AG04450 (cell line): Measurements from ENCODE around the gene SNX32. TPM values are rescaled to one million over a fixed set of nuclear protein-coding genes. Genes with fewer than 3 reads are reported as not detected.

ENCODE experiments used
- CTCF ChIA-PET: fragments of 300-600, 350-600 bp; formaldehyde crosslinking; extraction: SDS; loops from one replicate; lab custom pipeline; 2022; ENCODE audit warnings: antibody characterized with exemption, inconsistent platforms; lab: Charles Lee
- POLR2A ChIA-PET: fragments of 350-600 bp; formaldehyde crosslinking; extraction: SDS; loops from one replicate; lab custom pipeline; 2021; ENCODE audit warnings: antibody characterized with exemption, inconsistent platforms; lab: Yijun Ruan, JAX
- DNase-seq: peaks from one replicate; pipeline ENCODE4 v3.0.0-alpha.2; 2011; ENCODE audit warnings: low read depth, low spot score
- H3K27ac ChIP-seq: one replicate; pipeline ENCODE4 v1.5.1; 2012; ENCODE audit warnings: low read depth, low read length, control low read depth
- H3K27me3 ChIP-seq: one replicate; pipeline ENCODE4 v1.6.0; 2012; ENCODE audit warnings: low read length; ENCODE audit not compliant: control insufficient read depth, insufficient read depth
- H3K4me3 ChIP-seq: 2 replicates; pipeline ENCODE4 v1.5.1; 2011; ENCODE audit warnings: mild to moderate bottlenecking, low read depth, low read length, control low read depth
- H3K9me3 ChIP-seq: 2 replicates; pipeline ENCODE4 v1.5.1; 2012; ENCODE audit warnings: low read length; ENCODE audit not compliant: control insufficient read depth, insufficient read depth
- polyA minus RNA-seq: library from RNA; depleted of rRNA, polyadenylated mRNA; stranded (reverse); fragments of >200 nt; gene quantifications from 2 replicates; pipeline ENCODE4 v1.2.3, GENCODE V29; 2011; rRNA and poly(A)+ RNA removed
- polyA plus RNA-seq: library from polyadenylated mRNA; depleted of rRNA; stranded (reverse); fragments of >200 nt; gene quantifications from 2 replicates; pipeline ENCODE4 v1.2.3, GENCODE V29; 2011; rRNA removed
- TF ChIP-seq, protein P1 (sequence below): IDR thresholded peaks from 2 replicates; pipeline ENCODE4 v1.5.1; 2011; ENCODE audit warnings: low read depth, low read length, control low read depth, inconsistent platforms

Gene SNX32
- polyA plus RNA-seq (0.30 and 0.57 TPM in 2 replicates), polyA minus RNA-seq (0.46 and 0.65 TPM in 2 replicates)

DNA sequence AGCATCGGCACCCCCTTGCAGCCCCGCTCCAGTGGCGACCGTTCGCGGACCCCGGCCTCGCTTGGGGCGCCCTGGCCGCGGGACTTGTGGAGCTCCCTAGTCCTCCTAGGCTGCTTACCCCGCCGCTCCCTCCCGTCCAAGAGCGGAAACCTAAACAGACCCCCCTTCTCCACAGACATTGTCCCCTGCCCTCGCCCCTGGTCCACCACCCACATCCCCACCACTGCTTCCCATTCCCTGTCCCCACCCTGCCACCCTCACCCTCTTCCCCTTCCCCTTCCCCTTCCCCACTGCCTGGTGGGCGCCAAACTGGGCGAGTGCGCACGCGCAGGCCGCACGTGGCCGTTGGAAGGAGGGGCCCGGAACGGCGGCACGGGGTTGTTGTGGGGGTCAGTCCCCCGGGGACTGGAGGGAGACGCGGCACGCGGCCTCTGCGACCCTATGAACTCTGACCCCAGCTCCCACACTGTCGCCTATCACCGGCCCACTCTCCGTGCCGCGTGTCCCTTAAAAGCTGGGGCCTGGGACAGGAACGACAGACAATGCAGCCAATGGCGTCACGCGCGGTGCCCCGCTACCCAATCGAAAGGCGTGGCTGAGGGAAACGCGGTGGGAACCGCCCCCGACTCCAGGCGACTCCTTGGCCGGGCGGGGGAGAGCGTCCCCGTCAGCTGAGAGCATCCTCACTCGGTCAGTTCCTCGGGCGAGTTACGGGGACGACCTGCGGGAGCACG, at the start of gene SNX32:
Gene SNX32 (plus strand): TSS at position 667 of the 734 bp plus-strand sequence. CDS start 103 bp downstream, outside the sequence.
- no peak within 1 kb of the TSS for H3K27ac ChIP-seq
- CTCF ChIA-PET: interaction anchor here (0.8 to 2.8 kb wide), 7 partner anchors 15 to 212 kb away, joined by 3 to 17 read pairs (median 5); partner anchors contain the start of gene KAT5

DNA sequence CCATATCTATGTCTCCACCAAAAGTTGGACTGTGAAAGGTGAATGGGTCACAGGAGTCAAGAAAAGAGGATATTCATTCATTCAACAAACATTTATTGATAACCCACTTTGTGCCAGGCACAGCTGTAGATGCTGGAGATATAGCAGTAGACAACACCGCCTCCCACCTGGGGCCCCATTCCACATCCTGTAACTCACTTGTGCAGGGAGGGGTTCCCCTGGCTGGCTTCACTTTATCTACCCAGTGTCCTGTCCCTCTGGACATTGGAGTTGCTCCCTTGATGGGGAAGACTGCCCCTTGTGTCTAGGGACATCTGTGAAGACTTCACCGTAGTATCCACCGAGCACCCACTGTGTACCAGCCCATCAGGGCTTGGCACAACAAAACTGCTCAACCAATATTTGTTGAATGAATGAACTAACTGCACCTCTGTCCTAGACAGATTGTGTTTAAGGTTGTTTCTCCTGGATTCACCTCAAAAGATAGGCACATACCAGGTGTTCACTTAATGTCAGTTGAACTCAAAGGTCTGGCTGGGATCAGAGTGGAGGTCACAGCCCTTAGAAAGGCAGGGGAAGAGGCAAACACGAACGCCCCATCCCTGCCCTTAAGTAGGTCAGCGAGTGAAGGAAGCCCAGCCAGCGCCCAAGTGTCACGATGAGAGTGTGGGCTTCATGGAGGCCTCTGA, 48.3 kb upstream of the SNX32 start:
- DNase-seq: no peak
- ChIA-PET POLR2A (interaction anchor here (0.6 kb wide), 1 partner anchor 62 kb away, joined by 3 read pairs; no protein-coding TSS in a partner anchor), CTCF (no interaction called here)
- Histone ChIP-seq H3K27me3 (peaks cover 61% of the 10 kb centered on the region), H3K27ac (no peak overlapping the region), H3K4me3 (no peak overlapping the region), H3K9me3 (no peaks in the 10 kb centered on the region; the same call in 1 of the 2 replicates)
- TF ChIP-seq, protein P1, sequence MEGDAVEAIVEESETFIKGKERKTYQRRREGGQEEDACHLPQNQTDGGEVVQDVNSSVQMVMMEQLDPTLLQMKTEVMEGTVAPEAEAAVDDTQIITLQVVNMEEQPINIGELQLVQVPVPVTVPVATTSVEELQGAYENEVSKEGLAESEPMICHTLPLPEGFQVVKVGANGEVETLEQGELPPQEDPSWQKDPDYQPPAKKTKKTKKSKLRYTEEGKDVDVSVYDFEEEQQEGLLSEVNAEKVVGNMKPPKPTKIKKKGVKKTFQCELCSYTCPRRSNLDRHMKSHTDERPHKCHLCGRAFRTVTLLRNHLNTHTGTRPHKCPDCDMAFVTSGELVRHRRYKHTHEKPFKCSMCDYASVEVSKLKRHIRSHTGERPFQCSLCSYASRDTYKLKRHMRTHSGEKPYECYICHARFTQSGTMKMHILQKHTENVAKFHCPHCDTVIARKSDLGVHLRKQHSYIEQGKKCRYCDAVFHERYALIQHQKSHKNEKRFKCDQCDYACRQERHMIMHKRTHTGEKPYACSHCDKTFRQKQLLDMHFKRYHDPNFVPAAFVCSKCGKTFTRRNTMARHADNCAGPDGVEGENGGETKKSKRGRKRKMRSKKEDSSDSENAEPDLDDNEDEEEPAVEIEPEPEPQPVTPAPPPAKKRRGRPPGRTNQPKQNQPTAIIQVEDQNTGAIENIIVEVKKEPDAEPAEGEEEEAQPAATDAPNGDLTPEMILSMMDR: no peak

More for the DNA sequence above, at the start of gene SNX32:
- Histone ChIP-seq H3K9me3 (no peaks in the 10 kb centered on the region; the same call in 1 of the 2 replicates), H3K27me3 (peaks cover 29% of the 10 kb centered on the region), H3K4me3 (peak within 1 kb of the TSS; percentile 85)
- POLR2A ChIA-PET: interaction anchor here (0.6 to 2.3 kb wide), 8 partner anchors 11 to 324 kb away, joined by 3 to 10 read pairs (median 4); partner anchors contain the start of genes CFL1 and RNASEH2C
- DNase-seq: peak; percentile 78
- TF ChIP-seq, protein P1: no peak

DNA sequence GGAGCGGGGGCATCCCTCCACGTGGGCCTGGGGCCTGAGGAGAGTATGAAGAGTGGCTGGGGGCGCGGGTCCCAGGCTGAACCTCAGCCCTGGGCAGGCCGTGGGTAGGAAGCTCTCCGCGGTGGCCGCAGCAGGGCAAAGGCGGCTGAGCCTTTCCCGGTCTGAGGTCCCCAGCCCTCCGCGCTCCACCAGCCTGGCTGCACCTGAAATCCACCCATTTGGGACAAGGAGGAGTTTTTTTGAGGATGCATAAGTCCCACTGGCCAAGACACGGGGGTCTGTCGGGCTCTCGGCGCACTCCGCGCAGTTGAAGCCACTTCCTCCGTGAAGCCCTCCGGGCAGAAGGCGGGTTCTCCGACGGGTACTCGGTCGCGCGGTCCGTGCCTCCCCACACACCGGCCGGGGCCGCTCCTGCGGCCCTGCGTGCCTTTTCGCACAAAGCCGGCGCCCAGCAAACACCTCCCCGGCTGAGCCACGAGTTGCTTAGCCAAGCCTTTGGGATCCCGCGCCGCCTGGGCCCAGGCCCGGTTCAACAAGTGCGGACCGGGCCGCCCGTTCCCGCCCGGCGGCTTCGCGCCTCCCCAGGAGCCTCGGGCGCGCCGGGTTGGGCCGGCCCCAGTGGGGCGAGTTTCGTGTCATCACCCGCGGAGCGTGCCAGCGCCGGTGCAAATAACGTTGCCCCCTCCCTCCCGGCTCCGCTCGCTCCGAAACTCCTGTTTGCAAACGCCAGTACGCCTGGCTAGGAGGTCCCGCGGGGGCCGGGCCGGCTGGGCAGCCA, 47.6 kb upstream of the SNX32 start:
- no peak overlapping the region for H3K4me3 ChIP-seq
- TF ChIP-seq, protein P1: no peak
- H3K27me3 ChIP-seq: peaks cover 63% of the 10 kb centered on the region
- POLR2A ChIA-PET: no interaction called here
- no peaks in the 10 kb centered on the region; the same call in 1 of the 2 replicates for H3K9me3 ChIP-seq
- no peak overlapping the region for H3K27ac ChIP-seq
- DNase-seq: no peak
- CTCF ChIA-PET: no interaction called here

DNA sequence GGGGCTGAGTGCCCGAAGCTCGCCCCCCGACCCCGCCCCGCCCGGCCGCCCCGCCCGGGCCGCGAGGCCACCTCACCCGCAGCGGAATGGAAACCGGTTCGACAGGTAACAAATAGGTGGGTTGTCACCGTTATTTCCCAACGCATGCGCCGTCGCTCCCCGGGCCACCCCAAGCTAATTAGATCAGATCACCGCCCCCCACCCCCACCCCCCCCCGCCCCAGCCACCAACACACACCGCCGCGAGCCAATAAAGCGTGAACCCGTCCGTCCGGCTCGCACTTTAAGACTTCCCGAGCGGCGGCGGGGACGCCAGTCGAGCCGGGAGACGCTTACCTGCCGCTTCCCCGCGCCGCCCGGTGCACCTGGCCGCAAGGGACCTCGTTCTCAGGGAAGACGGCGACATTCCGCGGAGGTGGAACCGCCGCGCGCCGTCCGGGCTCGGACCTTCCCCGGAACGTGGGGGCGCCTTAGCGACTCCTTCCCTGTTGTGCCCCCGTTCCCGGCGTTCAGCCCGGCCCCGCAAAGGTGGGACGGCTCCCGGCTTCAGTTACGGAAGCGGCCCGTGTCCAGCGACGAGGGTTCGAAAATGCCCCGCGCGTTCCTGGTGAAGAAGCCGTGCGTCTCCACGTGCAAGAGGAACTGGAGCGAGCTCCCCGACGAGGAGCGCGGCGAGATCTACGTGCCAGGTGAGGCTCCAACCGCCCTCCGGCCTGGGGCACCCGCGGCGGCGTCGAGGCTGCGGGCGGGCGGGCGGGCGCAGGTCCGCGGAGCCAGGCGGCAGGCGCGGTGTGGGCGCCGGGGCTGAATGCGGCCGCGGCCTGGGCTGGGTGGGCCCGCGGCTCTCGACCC, 46.8 kb upstream of the SNX32 start, which contains the start of gene OVOL1:
Gene OVOL1 (plus strand): TSS at position 278 of the 851 bp plus-strand sequence. CDS start 311 bp downstream, at position 589.
- Histone ChIP-seq H3K9me3 (no peaks in the 10 kb centered on the region; the same call in 1 of the 2 replicates), H3K27me3 (peaks cover 65% of the 10 kb centered on the region), H3K4me3 (no peak within 1 kb of the TSS), H3K27ac (no peak within 1 kb of the TSS)
- TF ChIP-seq, protein P1: no peak
- DNase-seq: no peak
- ChIA-PET CTCF (no interaction called here), POLR2A (no interaction called here)
